GM23338 (cell line): ENCODE results near the gene SLC2A11.

Experiments used
- CREB1 ChIP-seq: fragments of 250-450 bp; sonication (Bioruptor Pico); IDR thresholded peaks from 2 replicates; pipeline ENCODE4 v1.5.0; 2020; ENCODE audit warnings: low read depth, mild to moderate bottlenecking, moderate library complexity
- CTCF ChIP-seq, 2 experiments: fragments of 200-600 bp in 1 of 2; sonication (generic) in 1 of 2; conservative IDR thresholded peaks; 2 replicates each; pipeline versions ENCODE4 v1.5.1 to v1.6.1; 2016 to 2017; ENCODE audit warnings: antibody characterized with exemption in 2 of 2, low read depth in 2 of 2, mild to moderate bottlenecking in 2 of 2, moderate library complexity in 1 of 2
- EZH2 ChIP-seq: fragments of 200-600 bp; sonication (generic); IDR thresholded peaks from one replicate; pipeline ENCODE4 v1.8.0; 2017; ENCODE audit warnings: antibody characterized with exemption, mild to moderate bottlenecking, low read depth; ENCODE audit not compliant: unreplicated experiment
- EZH2phosphoT487 ChIP-seq: fragments of 200-600 bp; sonication (generic); IDR thresholded peaks from one replicate; pipeline ENCODE4 v1.8.1; 2018; ENCODE audit warnings: antibody characterized with exemption; ENCODE audit not compliant: unreplicated experiment
- POLR2AphosphoS5 ChIP-seq: IDR thresholded peaks from 2 replicates; pipeline ENCODE4 v1.6.1; 2016; ENCODE audit warnings: antibody characterized with exemption, low read depth
- STAT1 ChIP-seq: IDR thresholded peaks from one replicate; pipeline ENCODE4 v1.6.1; 2016; ENCODE audit warnings: antibody characterized with exemption; ENCODE audit not compliant: unreplicated experiment
- ZNF331 ChIP-seq: fragments of 250-450 bp; sonication (Bioruptor Pico); IDR thresholded peaks from 2 replicates; pipeline ENCODE4 v1.5.0; 2020; ENCODE audit warnings: low read depth, mild to moderate bottlenecking, moderate library complexity

- TF ChIP-seq POLR2AphosphoS5, result no peak
- no peak for TF ChIP-seq CTCF (conservative IDR thresholded peaks at IDR 0.05; ENCODE audit: low read depth in 2 of 2)
- no peak for TF ChIP-seq STAT1
- TF ChIP-seq CREB1, result no peak
- no peak for TF ChIP-seq ZNF331 (CRISPR knock-in tag)
- TF ChIP-seq EZH2, result no peak
- TF ChIP-seq EZH2phosphoT487, result no peak
These were observed 34.1 kb downstream of the SLC2A11 start for GRCh38 chr22:23891726-23892125.
